Gastrocnemius medialis (tissue), 4 donors: ENCODE data around the gene EED.
"Not testable (repeated sequence)": the region's sequence is repeated elsewhere in the genome, so short reads cannot be mapped to it uniquely, and the experiment has no call there.

ENCODE experiments used
- CTCF ChIP-seq, 5 experiments: fragments of 450-650 bp in 3 of 5; fragments of 200-600 bp in 2 of 5; sonication (generic) in 2 of 5; IDR thresholded peaks in 4 of 5; conservative IDR thresholded peaks in 1 of 5; 1 replicate in 4 of 5; 2 replicates in 1 of 5; pipeline ENCODE4 v1.5.1; 2016 to 2019; ENCODE audit warnings: antibody characterized with exemption in 5 of 5, mild to moderate bottlenecking in 3 of 5, moderate library complexity in 3 of 5
- POLR2A ChIP-seq, 2 donors: fragments of 450-650 bp; IDR thresholded peaks; one replicate each; pipeline ENCODE4 v1.6.1; 2017; ENCODE audit warnings: antibody characterized with exemption in 2 of 2, mild to moderate bottlenecking in 2 of 2, moderate library complexity in 2 of 2

- not testable (repeated sequence) for TF ChIP-seq CTCF (IDR thresholded peaks at IDR 0.05 in 4 of 5, conservative IDR thresholded peaks at IDR 0.05 in 1 of 5); POLR2A (IDR thresholded peaks at IDR 0.05)
These were observed 15.6 kb upstream of the EED start for GRCh38 chr11:86229039-86229330.
